CMK (cell line): Measurements from ENCODE around the gene SLC35F1.

Experiments used
- DNase-seq: peaks from one replicate; pipeline ENCODE4 v3.0.0-alpha.2; 2010; ENCODE audit warnings: low read depth

The SLC35F1 gene

DNA sequence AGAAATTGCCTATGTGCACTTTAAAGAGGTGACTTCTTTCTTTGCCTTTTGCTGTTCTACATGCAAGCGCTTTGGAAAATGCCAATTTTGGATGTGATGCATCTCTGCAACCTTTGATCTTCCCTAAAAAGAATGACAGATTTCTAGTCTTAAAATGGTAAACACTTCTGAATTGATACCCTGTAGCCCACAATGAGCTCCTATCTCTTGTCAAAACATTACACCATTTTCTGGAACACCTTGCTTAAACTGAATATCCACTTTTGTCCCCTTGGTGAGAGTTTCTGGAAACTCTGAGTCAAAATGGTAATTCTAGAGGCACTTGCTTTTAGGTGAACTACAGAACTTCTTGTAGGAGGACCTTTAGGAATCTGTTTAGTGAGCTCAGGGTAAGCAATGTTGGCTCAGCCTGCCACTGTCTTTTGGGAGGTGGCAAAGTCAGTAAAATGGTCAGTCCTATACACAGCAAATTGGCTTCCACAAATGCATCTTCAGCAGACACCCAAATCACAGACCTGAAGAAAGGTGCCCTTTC is 216.5 kb downstream of the SLC35F1 start:
- no peak for DNase-seq

DNA sequence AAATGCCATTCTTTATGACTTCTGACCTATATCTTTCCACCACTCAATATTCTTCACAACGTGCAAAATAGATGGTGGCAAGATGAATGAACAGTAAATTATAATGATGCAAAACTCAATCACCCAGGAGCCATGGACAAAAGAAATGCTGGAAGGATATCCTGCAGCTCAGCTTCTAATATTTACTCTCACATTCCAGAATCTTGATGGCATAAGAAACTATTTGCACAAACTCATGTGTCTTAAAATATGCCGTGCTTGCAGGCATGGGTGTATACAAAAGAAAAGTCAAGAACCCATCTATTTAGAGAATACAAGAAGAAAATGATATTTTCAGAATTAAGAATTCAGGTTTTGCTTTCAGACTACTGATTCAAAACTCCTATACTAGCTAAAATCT is 217.8 kb downstream of the SLC35F1 start:
- no peak for DNase-seq

DNA sequence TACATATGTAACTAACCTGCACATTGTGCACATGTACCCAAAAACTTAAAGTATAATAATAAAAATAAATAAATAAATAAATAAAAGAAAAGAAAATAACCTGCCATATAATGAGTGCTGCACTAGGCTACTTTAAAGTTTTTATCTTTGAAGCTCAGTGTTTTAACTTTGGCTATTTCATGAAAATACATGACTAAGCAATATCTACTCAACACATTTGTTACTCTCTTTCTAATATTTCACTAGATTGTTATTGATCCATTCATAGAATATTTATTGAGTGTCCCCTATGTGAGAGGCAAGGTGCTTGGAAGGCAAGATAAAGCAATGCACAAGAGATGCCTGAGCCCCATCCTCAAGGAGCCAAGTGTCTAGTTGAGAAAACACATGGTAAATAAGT is 221.7 kb downstream of the SLC35F1 start:
- DNase-seq: no peak

DNA sequence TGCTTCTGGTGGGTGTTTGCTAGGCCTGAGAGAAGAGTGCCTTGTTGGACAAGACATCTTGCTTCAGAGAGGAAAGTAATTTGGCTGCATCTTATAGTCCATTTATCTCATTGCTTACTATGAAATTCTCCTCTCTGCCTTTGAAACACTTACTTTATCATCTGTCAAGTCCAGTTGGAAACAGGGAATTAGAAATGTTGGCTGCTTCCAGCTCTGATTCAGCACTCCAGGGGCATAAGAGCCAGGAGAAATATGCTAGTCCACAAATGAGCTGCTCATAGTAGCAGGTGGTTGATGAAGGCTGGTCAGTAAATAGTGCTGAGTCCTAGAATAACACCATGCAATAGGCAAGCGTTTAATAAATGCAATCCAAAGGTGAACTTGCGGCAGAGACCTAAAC is 227.1 kb downstream of the SLC35F1 start:
- no peak for DNase-seq

DNA sequence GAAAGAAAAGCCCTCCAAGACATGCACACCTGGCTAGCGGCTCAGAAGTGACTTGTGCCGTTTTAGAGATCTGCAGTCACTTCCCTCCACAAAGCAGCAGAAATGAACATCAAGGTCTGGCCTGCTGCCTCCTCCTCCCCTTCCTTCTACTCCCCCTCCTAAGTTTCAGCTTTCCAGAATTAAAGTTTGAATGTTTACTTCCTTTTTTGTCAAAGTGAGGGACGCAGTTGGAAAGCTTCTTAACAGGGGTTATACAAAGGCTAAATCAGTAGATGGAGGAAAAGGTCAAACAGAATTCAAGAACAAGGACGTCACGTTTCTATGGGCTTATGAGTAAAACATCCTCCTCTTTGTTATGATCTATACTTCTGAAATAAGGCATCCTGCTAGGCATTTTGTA is 227.7 kb downstream of the SLC35F1 start:
- no peak for DNase-seq

DNA sequence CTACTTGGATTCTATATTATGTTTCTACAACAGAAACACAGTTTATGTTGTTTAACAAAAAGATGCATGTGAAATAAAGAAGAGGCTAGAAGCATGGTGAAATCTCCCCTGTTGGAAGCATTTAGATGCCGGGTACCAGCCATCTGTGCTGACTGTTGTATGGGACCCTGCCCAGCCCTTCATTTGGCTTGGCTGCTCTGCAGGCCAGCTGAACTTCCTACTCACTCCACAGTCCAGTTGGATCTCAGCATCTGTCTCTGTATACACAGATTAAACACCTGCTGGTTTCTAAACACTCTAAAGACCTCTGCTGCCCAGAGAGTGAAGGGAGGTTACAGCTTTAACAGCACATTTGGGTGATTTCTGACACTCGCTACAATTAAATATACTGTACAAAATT is 228.3 kb downstream of the SLC35F1 start:
- no peak for DNase-seq

DNA sequence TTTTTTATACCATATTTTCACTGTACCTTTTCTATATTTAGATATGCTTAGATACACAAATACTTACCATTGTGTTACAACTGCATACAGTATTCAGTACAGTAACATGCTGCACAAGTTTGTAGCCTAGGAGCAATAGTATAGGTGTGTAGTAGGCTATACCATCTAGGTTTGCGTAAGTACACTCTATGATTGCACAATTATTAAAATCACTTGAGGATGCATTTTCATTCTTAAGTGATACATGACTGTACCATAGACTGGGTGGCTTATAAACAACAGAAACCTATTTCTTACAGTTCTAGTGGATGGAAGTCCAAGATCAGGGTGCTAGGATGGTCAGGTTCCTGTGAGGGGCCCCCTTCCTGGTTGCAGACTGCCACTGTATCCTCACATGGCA is 234.1 kb downstream of the SLC35F1 start:
- no peak for DNase-seq

DNA sequence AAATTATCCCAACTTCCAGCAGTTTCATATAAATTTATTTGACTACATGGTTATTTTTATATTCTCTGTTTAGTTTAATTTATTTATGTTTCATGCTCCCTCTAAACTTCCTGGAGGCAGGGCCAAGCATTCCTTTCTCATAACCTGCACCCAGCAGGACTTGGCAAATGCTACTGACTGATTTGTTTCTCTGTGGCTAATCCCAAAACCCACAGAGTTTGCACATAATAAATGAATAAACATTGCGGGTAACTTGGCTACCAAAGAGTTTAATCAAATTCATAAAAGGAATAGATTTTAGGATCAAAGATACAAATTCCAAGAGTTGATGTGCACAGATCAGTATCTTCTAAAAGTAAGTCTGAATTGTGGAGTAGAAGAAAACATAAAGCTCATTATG is 239.5 kb downstream of the SLC35F1 start:
- no peak for DNase-seq

DNA sequence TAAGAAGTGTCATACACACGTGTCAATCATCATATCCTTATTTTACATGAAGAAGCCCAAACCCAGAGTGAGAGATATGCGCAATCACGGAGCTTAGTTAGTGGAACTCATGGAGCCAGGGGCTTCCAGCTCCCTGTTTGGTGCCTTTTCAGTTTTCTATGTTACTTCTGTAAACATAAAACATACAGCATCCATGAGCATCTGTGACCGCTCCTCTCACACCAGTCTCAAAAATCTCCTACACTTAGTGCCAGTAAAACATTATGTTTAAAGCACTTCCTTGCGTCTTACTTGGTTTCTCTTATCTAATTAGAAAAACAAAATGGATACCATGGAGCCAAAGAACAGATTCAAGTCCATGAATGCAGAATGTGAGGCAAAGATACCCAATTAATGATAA is 240.4 kb downstream of the SLC35F1 start:
- DNase-seq: no peak

DNA sequence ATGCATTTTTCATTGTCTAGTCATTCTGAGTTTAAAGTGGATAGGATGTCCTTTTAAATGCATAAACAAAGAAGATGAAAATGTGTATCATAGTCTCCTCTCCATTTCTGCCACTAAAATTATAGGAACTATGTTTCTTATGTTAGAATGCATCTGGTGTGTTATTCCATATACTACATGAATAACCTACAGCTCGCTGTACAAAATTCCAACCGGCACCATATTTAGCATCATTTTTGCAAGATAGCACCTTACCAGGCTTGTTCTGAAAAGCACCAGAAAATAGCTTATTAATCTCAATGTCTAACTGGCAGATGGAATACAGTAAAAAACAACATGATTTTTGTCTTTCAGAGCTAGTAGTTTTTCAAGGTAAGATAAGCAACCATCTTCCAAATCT is 241.5 kb downstream of the SLC35F1 start:
- DNase-seq: no peak

DNA sequence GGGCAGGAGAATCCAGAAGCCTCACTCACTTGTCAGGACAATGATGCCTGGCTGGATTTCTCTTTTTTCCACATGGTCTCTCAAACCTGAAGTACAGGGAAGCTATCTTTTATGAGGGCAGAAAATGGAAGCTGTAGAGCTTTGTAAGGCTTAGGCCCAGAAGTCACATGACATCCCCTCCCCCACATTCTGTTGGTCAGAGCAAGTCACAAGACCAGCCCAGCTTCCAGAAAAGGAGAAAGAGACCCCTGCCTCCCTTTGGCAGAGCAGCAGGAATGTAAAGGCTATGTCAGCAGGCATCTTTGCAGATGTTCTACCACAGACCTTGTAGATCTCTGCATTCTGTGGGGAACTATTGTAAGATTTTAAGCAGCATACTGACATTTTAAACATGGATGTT is 245.5 kb downstream of the SLC35F1 start:
- no peak for DNase-seq

DNA sequence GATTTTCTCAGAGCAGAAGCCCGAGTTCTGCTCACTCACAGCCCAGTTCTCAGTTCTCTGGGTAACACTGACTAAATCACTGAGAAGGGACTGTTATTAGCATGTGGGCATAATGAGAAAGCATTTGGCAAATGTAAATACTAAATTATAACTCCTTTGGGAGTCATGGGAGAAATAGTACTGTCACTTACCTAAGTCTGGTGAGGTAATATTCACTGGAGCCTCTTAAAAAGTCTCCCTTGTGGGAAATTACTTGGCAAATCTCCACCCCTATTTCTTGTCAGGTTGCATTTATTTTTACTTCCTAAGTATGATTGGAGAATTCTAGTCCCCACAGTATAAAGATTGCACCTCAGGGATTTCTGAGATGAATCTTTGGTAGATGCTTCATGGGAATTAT is 254.3 kb downstream of the SLC35F1 start:
- DNase-seq: no peak

DNA sequence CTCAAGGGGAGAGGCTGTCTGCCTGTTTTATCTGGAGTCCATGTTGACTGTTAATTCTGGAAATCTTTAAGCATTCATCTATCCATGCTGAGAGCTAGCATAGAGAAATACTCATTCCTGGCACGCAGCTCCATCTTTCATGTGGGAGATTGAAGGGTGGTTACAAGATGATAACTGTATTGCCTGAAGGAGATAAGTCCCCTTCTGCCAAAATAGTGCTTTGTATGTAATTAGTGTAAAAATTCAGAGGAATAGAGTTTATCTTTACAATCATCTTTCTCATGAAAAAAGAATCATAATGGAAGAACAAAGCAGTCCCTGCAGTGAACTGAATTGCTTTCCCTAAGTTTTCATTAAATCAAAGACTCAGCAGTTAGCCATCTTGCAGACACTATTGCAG is 256.5 kb downstream of the SLC35F1 start:
- no peak for DNase-seq

DNA sequence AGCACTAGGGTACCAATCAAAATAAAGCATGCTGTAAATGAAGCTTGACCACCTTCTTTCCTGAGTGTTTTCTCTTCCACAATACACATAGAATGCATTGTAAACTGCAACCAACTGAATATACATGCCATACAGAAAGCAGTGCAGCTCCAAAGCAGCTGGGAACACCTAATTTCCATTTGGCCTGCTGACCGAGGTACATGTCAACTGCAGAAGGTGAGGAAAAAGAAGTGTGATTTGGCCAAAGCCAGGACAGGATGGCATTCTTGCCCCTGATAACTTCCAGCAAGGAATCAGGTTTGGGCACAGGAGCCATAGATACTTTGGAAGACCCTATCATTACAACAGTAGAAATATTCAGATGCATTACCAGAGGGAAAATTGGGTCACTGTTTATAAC is 258.4 kb downstream of the SLC35F1 start:
- no peak for DNase-seq

DNA sequence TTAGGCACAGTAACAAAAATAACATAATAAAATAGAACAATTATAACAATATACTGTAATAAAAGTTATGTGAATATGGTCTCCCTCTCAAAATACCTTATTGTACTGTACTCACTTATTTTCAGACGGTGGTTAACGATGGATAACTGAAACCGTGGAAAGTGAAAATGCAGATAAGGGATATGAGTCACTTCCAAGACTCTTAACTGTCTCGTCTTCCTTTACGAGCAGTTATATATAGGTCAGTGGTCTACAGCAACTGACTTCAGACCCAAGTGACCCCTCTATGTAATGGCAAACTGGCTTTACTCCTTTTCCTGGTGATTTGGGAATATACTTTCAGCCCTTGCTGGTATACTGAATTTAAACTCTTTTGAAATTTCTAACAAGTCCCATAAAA is 261.4 kb downstream of the SLC35F1 start:
- no peak for DNase-seq

DNA sequence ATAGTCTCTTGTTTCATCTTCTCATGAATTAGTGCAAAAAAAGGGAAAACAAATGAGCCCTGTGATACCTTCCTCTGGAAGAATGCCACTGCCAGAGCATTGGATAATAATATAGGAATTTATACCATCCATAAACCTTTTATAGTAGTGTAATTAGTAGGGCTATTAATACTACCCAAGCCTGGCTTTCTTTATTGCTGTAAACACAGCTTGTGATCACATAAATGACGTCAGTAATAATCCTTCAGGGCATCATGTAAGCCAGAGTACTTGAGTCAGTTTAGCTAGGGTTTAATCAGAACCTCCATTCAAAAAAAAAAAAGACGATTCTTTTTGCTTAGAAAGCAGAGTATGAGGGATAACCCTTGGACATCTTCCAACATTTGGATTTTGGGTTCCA is 264.8 kb downstream of the SLC35F1 start:
- DNase-seq: no peak

DNA sequence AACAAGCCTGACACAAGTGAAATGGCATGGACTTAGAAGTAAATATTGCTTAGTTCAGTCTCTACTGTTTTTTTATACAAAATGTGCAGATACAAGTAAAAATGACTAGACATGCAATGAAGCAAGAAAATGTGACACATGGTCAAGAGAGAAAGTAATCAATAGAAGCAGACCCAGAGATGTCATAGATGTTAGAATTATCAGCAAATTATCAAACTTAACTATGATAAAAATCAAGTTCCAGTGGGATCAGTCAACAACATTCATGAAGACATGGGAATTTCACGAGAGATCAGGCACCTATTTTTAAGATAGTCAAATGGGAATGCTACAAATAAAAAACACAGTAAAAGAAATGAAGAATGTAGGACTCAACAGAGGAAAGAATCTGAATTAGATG is 267.0 kb downstream of the SLC35F1 start:
- DNase-seq: no peak

DNA sequence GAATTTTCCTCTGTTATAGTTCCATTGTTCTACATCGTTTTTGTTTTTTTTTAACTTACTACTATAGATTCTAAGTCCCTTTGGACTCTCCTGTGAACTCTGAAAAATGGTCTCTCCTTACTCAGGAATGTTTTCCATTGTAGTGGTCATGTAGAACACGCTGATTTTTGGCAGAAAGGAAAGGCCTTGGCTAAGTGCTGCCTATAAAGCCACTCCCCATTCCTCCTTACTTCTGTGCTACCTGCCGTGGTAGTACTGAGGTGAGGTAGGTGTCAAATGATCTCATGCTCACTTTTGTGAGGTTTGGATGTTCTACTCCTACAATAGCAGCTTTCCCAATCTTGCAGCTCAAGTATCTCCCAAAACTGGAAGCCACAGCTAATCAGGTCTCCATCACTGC is 270.7 kb downstream of the SLC35F1 start:
- no peak for DNase-seq

DNA sequence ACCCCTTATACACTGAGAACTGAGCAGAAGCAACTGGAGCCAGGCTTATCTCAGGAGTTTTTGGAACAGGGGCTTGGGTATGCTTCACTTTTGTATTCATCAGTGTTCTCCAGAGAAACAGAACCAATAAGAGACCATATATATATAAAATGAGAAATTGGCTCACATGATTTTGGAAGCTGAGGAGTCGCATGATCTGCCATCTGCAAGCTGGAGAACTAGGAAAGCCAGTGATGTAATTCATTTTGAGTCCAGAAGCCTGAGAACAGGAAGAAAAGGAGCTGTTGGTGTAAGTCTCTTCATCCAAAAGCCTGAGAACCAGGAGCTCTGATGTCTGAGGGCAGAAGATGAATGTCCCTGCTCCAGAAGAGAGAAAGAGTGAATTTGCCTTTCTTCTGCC is 272.0 kb downstream of the SLC35F1 start:
- DNase-seq: no peak

DNA sequence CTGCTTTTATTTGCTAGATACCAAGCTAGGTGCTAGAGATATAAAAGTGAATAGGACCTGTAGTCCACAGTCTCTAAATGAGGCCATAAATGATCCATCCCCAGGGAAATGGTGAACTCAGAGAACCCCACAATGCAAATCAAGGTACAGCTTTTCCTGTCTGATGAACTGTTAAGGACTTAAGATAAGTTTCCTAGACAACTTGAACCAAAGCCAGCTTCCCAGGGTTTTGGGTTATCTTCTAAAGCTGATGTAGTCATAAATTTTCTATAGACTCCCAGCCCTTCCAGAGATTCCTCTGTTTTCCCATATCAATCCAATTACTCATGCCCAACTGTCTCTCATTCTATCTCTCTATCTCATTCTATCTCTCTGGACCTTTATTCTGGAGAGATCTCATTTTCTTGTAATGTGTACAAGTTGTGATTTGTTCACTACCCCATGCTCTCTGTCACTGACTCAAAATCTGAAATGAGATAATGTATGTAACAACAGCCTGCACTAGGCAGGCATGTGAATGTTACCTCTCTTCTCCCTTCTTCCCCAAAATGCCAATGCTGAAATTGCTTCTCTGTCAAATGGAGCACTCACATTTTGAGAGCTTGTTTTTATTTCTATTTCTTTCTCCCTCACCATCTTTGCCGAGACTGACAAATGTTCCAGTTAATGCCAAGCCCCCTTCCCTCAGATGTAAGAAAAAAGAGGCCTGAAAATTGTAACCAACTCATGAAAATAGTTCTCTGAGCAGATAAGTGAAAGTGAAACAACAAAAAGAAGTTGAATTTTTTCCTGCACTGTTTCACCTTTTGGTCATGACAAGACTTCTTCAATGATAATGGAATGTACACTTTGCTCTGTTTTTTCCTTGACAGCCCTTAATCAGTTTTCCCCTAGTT is 279.9 kb downstream of the SLC35F1 start:
- no peak for DNase-seq

DNA sequence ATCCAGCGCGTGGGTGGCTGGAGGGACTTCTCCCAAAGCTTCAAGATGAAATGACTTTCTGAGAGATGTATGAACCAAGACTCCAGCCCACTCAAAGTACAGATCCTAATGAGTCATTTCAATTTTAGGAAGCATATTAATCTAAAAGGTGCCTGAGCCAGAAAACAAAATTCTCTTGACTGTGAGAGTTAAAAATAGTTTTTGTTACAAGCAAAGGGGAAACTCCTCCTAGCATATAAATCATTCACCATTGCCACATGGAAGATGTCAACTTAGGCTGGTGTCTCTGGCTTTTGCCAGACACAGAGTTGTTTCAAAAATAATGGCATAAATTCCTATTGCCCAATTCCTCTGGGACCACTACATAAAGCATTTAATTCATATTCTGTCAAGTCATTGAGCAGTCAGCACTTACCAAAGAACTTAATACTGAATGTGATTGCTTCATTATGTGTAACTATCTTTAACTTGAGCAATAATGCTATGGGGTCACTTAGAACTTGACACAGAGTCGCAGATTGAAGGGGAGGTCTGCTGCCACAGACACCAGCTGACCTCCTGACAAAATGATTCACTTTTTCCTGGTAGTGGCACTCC is 280.6 kb downstream of the SLC35F1 start:
- no peak for DNase-seq

DNA sequence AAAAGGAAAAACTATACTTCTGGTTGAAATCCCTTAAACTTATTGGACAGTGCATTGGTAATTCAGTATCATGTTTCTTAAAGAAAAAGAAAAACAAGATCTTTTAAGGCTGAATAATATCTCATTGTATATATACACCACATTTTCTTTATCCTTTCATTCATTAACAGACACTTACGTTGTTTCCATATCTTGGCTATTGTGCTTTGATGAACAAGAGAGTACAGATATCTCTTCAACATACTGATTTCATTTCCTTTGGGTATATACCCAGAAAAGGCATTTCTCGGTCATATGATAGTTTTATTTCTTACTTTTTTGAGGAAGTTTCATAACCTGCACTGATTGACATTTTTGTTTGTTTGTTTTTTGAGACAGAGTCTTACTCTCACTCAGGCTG is 281.5 kb downstream of the SLC35F1 start:
- DNase-seq: no peak

DNA sequence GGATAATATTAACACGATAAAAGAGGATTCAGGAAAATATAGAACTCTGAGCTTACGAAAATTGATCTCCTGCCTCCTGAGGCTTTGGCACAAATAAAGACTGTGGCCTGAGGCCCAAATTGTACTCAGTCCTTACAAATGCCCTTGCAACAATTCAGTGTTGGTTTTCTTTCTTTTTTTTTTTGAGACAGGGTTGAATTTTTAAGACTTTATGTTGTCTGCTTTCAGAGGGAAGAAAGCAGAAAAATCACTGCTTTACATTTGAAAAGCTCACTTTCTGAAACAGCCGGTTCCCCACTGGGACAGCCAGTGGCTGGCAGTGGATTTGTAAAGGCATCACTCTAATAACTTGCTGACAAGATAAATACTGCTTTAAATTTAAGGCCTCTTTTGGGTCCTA is 290.5 kb downstream of the SLC35F1 start:
- no peak for DNase-seq

DNA sequence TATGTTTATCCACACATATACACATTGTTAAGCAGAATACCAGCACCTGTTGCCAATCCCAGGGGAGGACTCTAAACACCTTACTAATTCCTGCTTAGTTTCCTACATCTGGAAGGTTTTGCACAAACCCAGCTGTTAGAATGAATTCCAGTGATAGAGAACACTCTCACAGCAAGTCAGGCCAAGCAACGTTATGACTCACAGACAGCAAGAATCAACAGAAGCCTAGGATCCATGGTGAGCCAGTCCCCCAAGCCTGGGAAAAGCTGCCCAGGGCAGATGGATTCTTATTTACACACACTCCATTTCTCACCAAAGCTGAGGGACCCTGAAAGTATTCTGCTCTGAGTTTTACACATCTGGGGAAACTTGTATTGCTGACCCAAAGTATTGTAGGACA is 291.7 kb downstream of the SLC35F1 start:
- DNase-seq: no peak
